Neural cell (in vitro differentiated cells): ENCODE data around the gene ADAMTS6.

Experiments used
- EZH2 ChIP-seq: fragments of 200-600, 300-800 bp; shearing (Covaris generic), sonication (generic); IDR thresholded peaks from 2 replicates; pipeline ENCODE4 v1.6.1; 2014; ENCODE audit warnings: antibody characterized with exemption, low read length, borderline replicate concordance, mild to moderate bottlenecking; ENCODE audit not compliant: insufficient read depth, poor library complexity, severe bottlenecking
- MXI1 ChIP-seq: fragments of 450-650 bp; conservative IDR thresholded peaks from 2 replicates; pipeline ENCODE4 v1.6.1; 2014; ENCODE audit warnings: antibody characterized with exemption, mild to moderate bottlenecking; ENCODE audit not compliant: poor library complexity, severe bottlenecking
- RAD21 ChIP-seq: fragments of 450-650 bp; conservative IDR thresholded peaks from 2 replicates; pipeline ENCODE4 v1.6.1; 2014; ENCODE audit warnings: antibody characterized with exemption, mild to moderate bottlenecking, moderate library complexity
- TF ChIP-seq, protein P1 (sequence below): fragments of 450-650 bp; IDR thresholded peaks from 2 replicates; pipeline ENCODE4 v1.5.1; 2014; ENCODE audit warnings: antibody characterized with exemption, mild to moderate bottlenecking, moderate library complexity; ENCODE audit not compliant: poor library complexity, severe bottlenecking

- TF ChIP-seq, protein P1, sequence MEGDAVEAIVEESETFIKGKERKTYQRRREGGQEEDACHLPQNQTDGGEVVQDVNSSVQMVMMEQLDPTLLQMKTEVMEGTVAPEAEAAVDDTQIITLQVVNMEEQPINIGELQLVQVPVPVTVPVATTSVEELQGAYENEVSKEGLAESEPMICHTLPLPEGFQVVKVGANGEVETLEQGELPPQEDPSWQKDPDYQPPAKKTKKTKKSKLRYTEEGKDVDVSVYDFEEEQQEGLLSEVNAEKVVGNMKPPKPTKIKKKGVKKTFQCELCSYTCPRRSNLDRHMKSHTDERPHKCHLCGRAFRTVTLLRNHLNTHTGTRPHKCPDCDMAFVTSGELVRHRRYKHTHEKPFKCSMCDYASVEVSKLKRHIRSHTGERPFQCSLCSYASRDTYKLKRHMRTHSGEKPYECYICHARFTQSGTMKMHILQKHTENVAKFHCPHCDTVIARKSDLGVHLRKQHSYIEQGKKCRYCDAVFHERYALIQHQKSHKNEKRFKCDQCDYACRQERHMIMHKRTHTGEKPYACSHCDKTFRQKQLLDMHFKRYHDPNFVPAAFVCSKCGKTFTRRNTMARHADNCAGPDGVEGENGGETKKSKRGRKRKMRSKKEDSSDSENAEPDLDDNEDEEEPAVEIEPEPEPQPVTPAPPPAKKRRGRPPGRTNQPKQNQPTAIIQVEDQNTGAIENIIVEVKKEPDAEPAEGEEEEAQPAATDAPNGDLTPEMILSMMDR, result no peak
- TF ChIP-seq MXI1, result no peak
- TF ChIP-seq RAD21, result no peak
- no peak for TF ChIP-seq EZH2
Measured at GRCh38 chr5:65133477-65134110, 348.1 kb downstream of the ADAMTS6 start.
